ENCODE data around the gene AP1B1.

DNA sequence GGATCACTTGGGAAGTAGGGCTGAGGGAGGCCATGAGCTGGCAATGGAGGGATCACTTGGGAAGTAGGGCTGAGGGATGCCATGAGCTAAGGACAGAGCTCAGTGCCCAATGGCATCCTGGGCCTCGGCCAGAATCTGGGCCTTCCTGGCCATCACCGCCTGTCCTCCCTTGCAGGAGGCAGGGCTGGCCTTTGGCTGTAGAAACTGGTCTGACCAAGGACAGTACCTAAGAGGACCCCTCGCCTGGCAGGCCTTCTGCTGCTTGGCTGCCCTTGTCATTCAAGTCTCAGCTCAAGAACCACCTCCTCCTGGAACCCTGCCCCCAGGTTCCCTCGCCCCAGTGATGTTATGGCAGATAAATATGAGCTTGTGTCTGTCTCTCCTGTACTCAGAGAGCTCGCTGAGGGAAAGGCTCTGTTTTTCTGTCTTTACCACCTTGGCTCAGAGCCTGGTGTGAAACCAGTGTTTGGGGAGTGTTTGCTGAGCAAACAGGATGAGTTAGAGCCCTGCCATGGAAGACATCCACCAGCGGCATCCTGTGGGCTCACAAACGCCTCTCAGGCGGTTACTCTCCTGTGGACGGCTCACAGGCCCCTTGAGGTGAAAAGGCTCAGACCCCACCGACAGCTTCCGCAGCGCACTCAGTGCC is 53.5 kb downstream of the AP1B1 start:
- TF ChIP-seq, protein P1, sequence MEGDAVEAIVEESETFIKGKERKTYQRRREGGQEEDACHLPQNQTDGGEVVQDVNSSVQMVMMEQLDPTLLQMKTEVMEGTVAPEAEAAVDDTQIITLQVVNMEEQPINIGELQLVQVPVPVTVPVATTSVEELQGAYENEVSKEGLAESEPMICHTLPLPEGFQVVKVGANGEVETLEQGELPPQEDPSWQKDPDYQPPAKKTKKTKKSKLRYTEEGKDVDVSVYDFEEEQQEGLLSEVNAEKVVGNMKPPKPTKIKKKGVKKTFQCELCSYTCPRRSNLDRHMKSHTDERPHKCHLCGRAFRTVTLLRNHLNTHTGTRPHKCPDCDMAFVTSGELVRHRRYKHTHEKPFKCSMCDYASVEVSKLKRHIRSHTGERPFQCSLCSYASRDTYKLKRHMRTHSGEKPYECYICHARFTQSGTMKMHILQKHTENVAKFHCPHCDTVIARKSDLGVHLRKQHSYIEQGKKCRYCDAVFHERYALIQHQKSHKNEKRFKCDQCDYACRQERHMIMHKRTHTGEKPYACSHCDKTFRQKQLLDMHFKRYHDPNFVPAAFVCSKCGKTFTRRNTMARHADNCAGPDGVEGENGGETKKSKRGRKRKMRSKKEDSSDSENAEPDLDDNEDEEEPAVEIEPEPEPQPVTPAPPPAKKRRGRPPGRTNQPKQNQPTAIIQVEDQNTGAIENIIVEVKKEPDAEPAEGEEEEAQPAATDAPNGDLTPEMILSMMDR (IDR thresholded peaks at IDR 0.05; ENCODE audit: low read depth, low read length), result no peak
- no peak for TF ChIP-seq EZH2phosphoT487 (IDR thresholded peaks at IDR 0.05; ENCODE audit: low read depth)

Data from OCI-LY3 (cell line).